ENCODE measurements around the gene MAP2K5.

DNA sequence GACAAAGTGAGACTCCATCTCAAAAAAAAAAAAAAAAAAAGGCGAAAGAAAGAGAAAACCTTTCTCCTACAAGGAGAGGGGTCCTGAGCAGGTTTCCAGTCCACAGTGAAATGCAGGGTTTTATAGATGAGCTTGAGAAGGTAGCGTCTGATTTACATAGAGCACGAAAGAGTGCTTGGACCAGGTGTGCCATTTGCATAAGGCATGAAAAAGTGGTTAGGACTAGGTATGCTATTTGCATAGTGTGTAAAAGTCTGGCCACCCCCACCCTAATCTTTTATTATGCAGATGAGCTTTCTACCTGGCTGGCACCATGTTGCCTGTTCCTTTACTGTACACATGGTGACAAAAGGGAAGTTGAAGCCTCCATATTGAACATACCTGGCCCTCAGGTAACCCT lies 311.0 kb downstream of the MAP2K5 start:
- TF ChIP-seq CTCF (IDR thresholded peaks at IDR 0.05) (no peak), POLR2AphosphoS5 (IDR thresholded peaks at IDR 0.05) (no peak)
